ENCODE data around the gene ZDHHC11. TPM values are rescaled to one million over a fixed set of nuclear protein-coding genes. Genes with fewer than 3 reads are reported as not detected.
A peak's percentile ranks its signal among the peaks of the same experiment; 100 is the strongest.

Gene ZDHHC11
- total RNA-seq, 6 donors from 2014 or later = 18.9 to 64.6 (median 27.5) TPM

DNA sequence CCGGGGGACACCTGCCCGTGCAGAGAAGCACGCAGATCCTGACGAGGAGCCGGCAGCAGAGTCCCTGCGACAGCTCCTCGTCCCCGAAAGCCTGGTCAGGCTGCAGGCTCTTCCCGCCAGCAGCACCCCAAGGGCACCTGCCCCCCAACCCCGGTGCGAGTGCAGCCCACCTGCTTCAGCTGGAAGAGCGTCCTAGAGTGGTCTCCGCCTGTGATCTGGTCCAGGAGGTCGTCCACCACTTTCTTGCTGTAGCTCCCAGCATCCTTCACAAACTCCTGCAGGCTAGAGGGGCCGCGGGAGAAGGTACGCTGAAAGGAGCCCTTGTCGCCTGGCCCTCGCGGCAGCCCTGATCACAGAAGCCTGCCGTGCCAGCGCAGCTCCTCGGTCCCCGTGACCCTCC lies 25.1 kb upstream of the ZDHHC11 start:
- ATAC-seq (ENCODE audit: low FRiP score in 2 of 2) = no peak
- peaks cover 4 to 76% (median 67%) of the 10 kb centered on the region in 4 donors for H3K36me3 ChIP-seq
- TF ChIP-seq, protein P1, sequence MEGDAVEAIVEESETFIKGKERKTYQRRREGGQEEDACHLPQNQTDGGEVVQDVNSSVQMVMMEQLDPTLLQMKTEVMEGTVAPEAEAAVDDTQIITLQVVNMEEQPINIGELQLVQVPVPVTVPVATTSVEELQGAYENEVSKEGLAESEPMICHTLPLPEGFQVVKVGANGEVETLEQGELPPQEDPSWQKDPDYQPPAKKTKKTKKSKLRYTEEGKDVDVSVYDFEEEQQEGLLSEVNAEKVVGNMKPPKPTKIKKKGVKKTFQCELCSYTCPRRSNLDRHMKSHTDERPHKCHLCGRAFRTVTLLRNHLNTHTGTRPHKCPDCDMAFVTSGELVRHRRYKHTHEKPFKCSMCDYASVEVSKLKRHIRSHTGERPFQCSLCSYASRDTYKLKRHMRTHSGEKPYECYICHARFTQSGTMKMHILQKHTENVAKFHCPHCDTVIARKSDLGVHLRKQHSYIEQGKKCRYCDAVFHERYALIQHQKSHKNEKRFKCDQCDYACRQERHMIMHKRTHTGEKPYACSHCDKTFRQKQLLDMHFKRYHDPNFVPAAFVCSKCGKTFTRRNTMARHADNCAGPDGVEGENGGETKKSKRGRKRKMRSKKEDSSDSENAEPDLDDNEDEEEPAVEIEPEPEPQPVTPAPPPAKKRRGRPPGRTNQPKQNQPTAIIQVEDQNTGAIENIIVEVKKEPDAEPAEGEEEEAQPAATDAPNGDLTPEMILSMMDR (IDR thresholded peaks at IDR 0.05) = no peak
- TF ChIP-seq EP300 (IDR thresholded peaks at IDR 0.05) = no peak
- TF ChIP-seq POLR2AphosphoS5 (IDR thresholded peaks at IDR 0.05) = no peak
- TF ChIP-seq POLR2A (IDR thresholded peaks at IDR 0.05) = no peak
- no peak for DNase-seq
- no peaks in the 10 kb centered on the region for H3K27me3 ChIP-seq
- no peak overlapping the region for H3K27ac ChIP-seq
- H3K4me1 ChIP-seq = peaks cover 0 to 10% (median 2%) of the 10 kb centered on the region in 4 donors
- no peaks in the 10 kb centered on the region for H3K9me3 ChIP-seq
- WGBS, 2 donors = 93 to 95% methylated on average over 24 of the region's 24 CpGs
- H3K4me3 ChIP-seq = no peak overlapping the region

DNA sequence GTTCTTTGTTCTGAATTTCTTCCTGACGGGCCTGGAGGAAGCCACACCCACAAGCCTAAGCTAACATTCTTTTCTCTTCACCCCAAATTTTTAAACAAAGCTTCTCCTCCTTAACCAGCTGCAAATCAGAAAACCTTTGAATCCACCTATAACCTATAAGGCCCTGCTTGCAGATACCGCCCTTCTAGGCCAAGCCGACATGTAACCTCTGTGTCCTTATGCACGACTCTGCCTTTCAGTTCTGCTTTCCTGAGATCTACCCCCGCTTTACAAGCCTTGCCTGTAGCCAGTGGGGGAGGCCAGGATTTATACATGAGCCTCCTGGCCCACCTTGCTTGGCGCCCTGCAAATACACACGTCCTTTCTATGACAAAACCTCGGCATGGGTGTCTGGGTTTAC lies 22.5 kb upstream of the ZDHHC11 start:
- Histone ChIP-seq H3K27me3 (no peaks in the 10 kb centered on the region), H3K4me3 (no peak overlapping the region), H3K36me3 (peaks cover 28 to 95% (median 87%) of the 10 kb centered on the region in 4 donors), H3K27ac (no peak overlapping the region), H3K9me3 (no peaks in the 10 kb centered on the region), H3K4me1 (peaks cover 0 to 10% (median 2%) of the 10 kb centered on the region in 4 donors)
- ATAC-seq (ENCODE audit: low FRiP score in 2 of 2) (no peak), DNase-seq (no peak)
- TF ChIP-seq POLR2A (IDR thresholded peaks at IDR 0.05) (no peak), EP300 (IDR thresholded peaks at IDR 0.05) (no peak), POLR2AphosphoS5 (IDR thresholded peaks at IDR 0.05) (no peak)
- TF ChIP-seq, protein P1 (IDR thresholded peaks at IDR 0.05) = no peak
- WGBS, 2 donors = 73 to 75% methylated on average over 7 to 8 of the region's 8 CpGs

DNA sequence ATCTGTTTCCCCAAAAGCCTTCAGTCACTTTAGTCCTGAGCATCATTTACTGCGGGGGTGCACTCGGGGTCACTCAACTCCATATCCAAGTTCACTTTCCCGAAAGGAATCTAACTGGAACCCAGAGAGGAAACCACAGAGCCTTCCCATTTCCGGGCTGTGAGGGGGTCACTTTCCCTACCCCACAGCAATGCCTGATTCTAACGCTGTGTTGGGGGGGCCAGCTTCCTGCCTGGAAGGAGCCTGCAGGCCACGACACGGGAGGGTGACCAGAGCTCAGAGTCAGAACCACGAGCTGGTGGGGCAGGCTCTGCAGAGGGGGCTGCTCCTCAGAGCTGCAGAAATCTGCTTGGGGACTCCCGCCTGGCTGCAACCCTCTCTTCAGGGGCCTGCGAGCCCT lies 21.5 kb upstream of the ZDHHC11 start:
- Histone ChIP-seq H3K4me3 (no peak overlapping the region), H3K27me3 (no peaks in the 10 kb centered on the region), H3K9me3 (no peaks in the 10 kb centered on the region), H3K4me1 (peaks cover 0 to 10% (median 2%) of the 10 kb centered on the region in 4 donors), H3K36me3 (peaks cover 35 to 96% (median 86%) of the 10 kb centered on the region in 4 donors), H3K27ac (peak overlapping the region in 1 of 4 donors; percentile 13)
- no peak for DNase-seq
- no peak for ATAC-seq (ENCODE audit: low FRiP score in 2 of 2)
- TF ChIP-seq POLR2AphosphoS5 (IDR thresholded peaks at IDR 0.05) (no peak), POLR2A (IDR thresholded peaks at IDR 0.05) (no peak), EP300 (IDR thresholded peaks at IDR 0.05) (no peak)
- TF ChIP-seq, protein P1 (IDR thresholded peaks at IDR 0.05) = no peak
- WGBS, 2 donors = 71 to 74% methylated on average over 10 of the region's 10 CpGs

DNA sequence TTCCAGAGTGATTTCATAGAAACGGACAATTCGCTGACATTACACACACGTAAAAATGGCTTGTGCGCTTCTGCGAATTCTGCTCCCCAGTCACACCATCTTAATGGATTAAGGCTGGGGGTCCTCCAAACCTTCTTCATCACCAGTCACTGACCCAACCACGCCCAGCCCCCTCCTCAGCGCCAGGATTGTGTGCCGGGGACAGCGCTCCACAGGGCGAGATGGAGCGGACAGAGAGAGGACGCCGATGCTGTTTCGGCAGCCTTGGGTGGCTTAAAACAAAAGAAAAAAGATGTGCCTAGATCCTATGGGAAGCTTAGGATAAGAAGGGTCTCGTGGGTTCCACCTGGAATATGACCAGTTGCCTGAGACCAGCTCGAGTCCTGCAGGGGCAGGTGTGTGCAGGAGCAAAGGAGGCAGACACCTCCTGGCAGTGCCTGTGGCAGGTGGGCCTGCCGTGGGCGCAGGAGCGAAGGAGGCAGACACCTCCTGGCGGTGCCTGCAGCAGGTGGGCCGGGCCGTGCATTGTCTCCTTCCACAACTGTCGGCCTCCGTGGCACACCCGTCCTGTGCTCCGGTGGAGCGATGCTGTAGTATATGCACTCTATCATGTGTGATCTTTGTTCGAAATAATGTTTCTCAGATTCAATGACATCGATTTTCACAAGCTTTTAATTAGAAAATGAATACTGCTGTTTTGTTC lies 21.0 kb upstream of the ZDHHC11 start:
- ATAC-seq (ENCODE audit: low FRiP score in 2 of 2) = no peak
- no peak for DNase-seq
- WGBS, 2 donors = 94 to 96% methylated on average over 28 to 29 of the region's 29 CpGs
- H3K27me3 ChIP-seq = no peaks in the 10 kb centered on the region
- no peak overlapping the region for H3K4me3 ChIP-seq
- no peak overlapping the region for H3K27ac ChIP-seq
- peaks cover 38 to 97% (median 85%) of the 10 kb centered on the region in 4 donors for H3K36me3 ChIP-seq
- H3K4me1 ChIP-seq = peaks cover 0 to 10% (median 2%) of the 10 kb centered on the region in 4 donors
- H3K9me3 ChIP-seq = no peaks in the 10 kb centered on the region
- TF ChIP-seq, protein P1 (IDR thresholded peaks at IDR 0.05) = no peak
- no peak for TF ChIP-seq POLR2A (IDR thresholded peaks at IDR 0.05)

DNA sequence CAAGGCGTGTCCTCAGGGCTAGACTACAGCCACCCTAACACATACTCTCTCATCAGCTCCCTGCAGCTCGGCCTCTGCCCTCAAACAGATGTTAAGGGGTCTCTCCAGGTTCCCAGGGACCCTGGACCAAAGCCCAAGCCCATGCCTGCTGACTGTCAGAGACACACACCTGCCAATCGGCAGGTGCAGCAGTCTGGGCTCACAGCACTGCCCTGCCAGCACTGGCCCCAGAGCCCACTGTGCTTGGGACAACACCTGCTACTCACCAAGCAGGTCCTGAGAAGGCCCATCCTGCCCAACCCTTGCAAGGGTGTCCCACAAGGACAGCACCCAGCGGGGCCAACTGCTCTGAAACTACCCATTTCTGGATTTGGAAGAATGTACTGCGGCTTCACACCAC lies 20.2 kb upstream of the ZDHHC11 start:
- Histone ChIP-seq H3K9me3 (no peaks in the 10 kb centered on the region), H3K36me3 (peaks cover 38 to 96% (median 81%) of the 10 kb centered on the region in 4 donors), H3K27ac (no peak overlapping the region), H3K27me3 (no peaks in the 10 kb centered on the region), H3K4me3 (no peak overlapping the region), H3K4me1 (peaks cover 0 to 10% (median 2%) of the 10 kb centered on the region in 4 donors)
- TF ChIP-seq EP300 (IDR thresholded peaks at IDR 0.05) = no peak
- TF ChIP-seq, protein P1 (IDR thresholded peaks at IDR 0.05) = no peak
- DNase-seq (no peak), ATAC-seq (ENCODE audit: low FRiP score in 2 of 2) (no peak)
- WGBS, 2 donors = 93 to 100% methylated on average over 5 of the region's 5 CpGs

Measured in upper lobe of left lung (tissue), 6 donors.